Measurements from ENCODE around the gene ABCD4.

Gene ABCD4

DNA sequence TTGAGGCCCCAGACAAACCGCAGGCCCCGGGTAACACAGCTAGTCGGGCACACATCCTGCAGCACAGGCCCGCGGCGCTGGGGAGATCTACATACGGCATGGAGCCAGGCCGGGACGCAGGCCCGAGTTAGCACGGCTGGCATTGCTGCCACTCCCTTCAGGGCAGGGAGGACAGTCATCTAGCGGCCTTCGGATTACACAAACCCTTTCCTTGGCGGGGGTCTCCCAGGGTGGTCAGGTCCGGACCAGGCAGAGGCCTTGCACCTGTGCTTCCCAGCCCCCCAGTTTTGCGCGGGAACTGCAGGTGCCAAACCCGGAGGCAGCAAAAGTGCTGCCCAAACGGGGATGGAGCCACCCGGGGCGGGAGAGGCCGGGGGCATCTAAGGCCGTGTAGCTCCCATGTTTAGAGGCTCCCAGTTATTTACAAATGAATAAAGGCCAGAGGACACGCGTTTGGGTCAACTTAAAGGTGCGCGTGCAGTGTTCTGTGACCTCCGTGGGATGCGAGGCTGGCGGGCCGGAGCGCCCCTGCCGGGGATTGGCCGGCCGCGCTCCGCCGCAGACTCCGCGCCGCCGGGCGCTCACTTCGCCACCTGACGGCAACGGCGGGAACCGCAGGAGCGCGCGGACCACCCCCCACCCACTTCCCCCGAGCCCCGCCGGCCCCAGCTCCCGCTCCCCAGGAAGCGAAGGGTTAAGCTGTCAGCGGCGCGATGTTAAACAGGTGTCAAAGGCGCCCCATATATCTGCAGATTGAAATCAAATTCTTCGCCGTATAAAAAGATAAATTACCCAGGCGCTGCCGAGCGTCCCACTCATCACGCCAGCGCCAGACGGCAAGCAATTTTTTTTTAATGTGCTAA, 45.4 kb downstream of the ABCD4 start:
- H3K27ac Mint-ChIP-seq: peak overlapping the region; percentile 67 to 87
- DNase-seq: peak; percentile 66
- peaks cover 34% of the 10 kb centered on the region for H3K27me3 Mint-ChIP-seq

DNA sequence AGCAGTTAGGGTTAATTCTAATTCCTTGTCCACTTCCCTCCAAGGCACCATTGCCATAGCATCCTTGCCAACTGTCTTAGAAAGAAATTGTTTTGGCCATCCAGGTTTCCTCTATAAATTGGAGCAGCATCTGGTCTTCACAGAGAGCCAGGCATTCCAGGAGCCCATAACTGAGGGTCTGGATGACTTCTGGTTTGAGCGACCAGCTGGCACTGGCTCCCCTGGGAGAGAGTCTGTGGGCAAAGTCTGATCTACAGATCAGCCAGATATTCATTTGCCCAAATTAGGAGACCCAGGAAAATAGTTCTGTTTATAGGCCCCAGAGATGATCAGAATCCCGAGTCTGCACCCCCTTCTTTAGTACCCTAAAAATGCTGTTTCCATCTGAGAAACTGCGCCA, 47.5 kb downstream of the ABCD4 start:
- ATAC-seq: no peak
- peaks cover 44% of the 10 kb centered on the region for H3K27me3 Mint-ChIP-seq
- peaks cover 15% of the 10 kb centered on the region for H3K4me1 Mint-ChIP-seq
- no peak overlapping the region for H3K27ac Mint-ChIP-seq
- H3K9me3 Mint-ChIP-seq: no peaks in the 10 kb centered on the region
- DNase-seq: no peak
- H3K4me3 Mint-ChIP-seq: no peak overlapping the region

More for the DNA sequence above, 45.4 kb downstream of the ABCD4 start:
- peaks cover 7% of the 10 kb centered on the region for H3K4me1 Mint-ChIP-seq
- no peaks in the 10 kb centered on the region for H3K9me3 Mint-ChIP-seq
- H3K4me3 Mint-ChIP-seq: peak overlapping the region; percentile 79 to 83
- ATAC-seq: peak; percentile 90

DNA sequence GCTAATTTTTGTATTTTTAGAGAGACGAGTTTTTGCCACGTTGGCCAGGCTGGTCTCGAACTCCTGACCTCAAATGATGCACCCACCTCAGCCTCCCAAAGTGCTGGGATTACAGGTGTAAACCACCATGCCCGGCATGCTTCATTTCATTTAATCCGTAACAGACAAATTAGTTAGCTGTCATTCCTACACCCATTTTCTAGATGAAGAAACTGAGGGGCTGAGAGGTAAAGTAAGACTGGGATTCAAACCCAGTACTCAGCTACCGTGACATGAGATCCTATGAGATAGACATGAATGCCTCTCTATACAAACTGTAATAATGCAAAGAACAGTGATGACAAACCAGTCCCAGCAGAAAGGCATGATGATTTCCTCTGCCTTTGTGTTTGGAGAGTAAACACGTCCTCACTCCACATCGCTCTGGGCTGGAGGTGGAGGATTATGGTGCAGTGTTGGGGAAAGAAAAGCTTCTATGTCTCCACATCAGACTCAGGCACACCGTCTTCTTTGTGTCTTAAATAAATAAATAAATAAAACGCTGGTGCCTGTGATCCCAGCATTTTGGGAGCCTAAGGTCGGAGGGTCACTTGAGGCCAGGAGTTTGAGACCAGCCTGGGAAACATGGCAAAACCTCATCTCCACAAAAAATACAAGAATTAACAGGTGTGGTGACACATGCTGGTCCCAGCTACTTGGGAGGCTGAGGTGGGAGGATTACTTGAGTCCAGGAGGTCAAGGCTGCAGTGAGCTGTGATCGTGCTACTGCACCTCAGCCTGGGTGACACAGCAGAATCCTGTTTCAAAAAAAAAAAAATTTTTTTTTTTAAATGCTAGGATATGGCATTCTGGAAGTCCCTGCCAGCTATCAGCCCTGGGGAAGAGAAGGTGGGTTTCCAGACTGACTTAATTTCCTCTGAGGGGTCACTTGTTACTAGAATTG, 53.0 kb downstream of the ABCD4 start:
- ATAC-seq (no peak), DNase-seq (no peak)
- Mint-ChIP-seq H3K27ac (no peak overlapping the region), H3K4me3 (no peak overlapping the region), H3K27me3 (peaks cover 77% of the 10 kb centered on the region), H3K9me3 (no peaks in the 10 kb centered on the region), H3K4me1 (peaks cover 8% of the 10 kb centered on the region)

DNA sequence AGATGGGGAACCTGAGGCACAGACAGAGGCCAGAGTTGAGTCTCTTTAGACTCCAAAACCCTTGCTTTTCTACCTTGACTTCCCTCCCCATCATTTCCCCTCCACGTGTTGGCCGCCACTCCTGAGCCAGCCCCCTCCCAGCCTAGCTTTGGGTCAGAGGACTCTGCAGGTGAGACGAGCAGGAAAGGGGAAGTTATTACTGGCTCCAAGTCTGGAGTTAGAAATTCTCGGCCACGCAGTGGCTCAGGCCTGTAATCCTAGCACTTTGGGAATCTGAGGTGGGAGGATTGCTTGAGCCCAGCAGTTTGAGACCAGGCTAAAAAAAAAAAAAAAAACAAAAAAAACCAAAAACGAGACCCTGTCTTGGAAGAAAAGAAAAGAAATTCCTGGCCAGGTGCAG, 54.7 kb downstream of the ABCD4 start:
- no peaks in the 10 kb centered on the region for H3K9me3 Mint-ChIP-seq
- no peak overlapping the region for H3K4me3 Mint-ChIP-seq
- DNase-seq (no peak), ATAC-seq (no peak)
- peaks cover 81% of the 10 kb centered on the region for H3K27me3 Mint-ChIP-seq
- no peak overlapping the region for H3K27ac Mint-ChIP-seq
- peaks cover 11% of the 10 kb centered on the region for H3K4me1 Mint-ChIP-seq

DNA sequence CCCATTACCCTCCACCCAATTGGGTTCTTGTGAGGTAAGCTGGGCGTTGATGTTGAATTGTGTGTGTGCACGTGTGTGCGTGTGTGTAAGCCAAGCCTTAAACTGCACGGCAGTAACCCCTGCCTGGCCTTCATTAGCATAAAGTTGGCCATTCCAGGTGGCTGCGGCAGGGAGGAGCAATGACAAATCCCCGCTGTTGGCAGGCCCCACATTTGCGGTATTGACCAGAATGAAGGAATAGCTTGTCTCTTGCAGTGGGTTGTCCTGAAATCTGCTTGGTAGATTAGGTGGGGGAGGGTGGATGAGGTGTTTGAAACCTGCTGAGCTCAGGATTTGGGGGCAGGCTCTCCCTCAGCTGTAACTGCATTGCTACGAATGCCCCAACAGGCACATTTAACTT, 56.2 kb downstream of the ABCD4 start:
- Mint-ChIP-seq H3K4me1 (peaks cover 22% of the 10 kb centered on the region), H3K4me3 (no peak overlapping the region), H3K9me3 (no peaks in the 10 kb centered on the region), H3K27ac (no peak overlapping the region), H3K27me3 (peaks cover 81% of the 10 kb centered on the region)
- DNase-seq (no peak), ATAC-seq (no peak)

DNA sequence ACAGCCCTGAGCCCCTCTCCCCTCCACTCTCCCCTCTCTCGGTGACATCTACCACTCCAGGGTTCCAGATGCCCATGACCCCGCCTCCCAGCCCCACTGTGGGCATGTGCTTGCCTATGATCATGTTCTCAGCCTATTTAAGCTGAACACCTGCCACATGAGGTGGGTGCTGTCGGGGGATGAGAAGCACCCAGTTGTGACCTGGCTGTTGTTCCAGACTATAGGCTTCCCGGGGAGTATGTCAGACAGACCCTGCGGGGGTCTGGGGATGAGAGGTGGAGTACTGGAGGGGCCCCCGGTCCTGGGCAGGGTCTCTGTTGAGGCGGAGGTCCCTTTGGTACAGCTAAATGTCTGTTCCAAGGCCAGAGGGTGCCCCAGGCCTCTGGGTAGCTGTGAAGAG, 57.4 kb downstream of the ABCD4 start:
- no peak for DNase-seq
- Mint-ChIP-seq H3K4me1 (peaks cover 30% of the 10 kb centered on the region), H3K4me3 (no peak overlapping the region), H3K9me3 (no peaks in the 10 kb centered on the region), H3K27ac (no peak overlapping the region), H3K27me3 (peaks cover 91% of the 10 kb centered on the region)
- ATAC-seq: peak; percentile 18

DNA sequence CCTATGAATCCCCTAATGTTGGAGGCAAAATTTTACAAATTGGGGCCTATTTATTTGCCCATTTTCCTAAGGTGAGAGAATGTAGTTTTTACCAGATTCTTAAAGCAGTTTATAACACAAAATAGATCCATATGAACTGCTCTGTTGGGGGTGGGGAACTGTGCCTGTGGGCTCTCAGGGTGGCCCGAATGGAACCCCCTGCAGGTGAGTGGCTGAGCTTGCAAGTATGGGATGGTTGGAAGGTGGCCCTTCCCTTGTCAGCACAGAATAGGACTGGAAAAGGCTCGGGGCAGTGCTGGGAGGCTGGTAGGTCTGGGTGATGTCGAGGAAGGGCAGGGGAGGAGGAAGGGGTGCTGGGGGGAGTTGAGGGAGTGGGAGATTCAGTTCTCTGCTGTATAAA, 58.6 kb downstream of the ABCD4 start:
- Mint-ChIP-seq H3K27me3 (peaks cover 97% of the 10 kb centered on the region), H3K9me3 (no peaks in the 10 kb centered on the region), H3K27ac (no peak overlapping the region), H3K4me3 (no peak overlapping the region), H3K4me1 (peaks cover 33% of the 10 kb centered on the region)
- ATAC-seq: peak; percentile 44
- no peak for DNase-seq

DNA sequence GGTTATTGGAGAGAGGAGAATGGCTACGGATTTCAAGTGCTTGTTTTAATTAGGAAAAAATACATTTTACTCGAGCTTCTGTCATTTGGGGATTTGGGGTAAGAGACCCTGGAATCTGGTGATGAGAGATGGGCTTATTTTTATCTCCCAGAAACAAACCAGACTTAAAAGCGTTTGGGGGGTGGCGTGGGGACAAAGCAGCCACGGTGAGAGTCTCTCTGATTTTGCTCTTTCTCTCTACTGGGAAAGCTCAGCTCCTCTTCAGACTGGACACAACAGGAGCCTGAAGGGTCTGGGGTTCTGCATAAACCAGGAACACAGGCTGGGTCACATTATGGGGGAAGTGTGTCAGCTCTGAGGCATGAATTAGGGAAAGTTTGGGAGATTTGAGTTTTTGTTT, 59.7 kb downstream of the ABCD4 start:
- DNase-seq (no peak), ATAC-seq (no peak)
- no peak overlapping the region for H3K27ac Mint-ChIP-seq
- H3K4me3 Mint-ChIP-seq: no peak overlapping the region
- peaks cover 97% of the 10 kb centered on the region for H3K27me3 Mint-ChIP-seq
- peaks cover 33% of the 10 kb centered on the region for H3K4me1 Mint-ChIP-seq
- H3K9me3 Mint-ChIP-seq: no peaks in the 10 kb centered on the region

DNA sequence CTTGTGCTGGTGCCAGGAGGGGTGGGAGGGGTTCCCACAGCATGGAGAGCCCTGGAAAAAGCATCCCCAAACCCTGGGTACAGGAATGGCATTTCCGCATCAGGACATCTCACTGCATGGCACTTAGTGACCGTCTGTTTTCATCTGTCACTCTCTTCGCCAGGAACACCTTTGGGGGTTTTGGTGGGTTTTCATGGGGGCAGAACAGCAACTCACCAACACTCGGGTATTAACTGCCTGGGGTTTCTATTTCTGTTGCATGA, 60.0 kb downstream of the ABCD4 start:
- DNase-seq (no peak), ATAC-seq (no peak)
- Mint-ChIP-seq H3K4me3 (no peak overlapping the region), H3K4me1 (peaks cover 33% of the 10 kb centered on the region), H3K9me3 (no peaks in the 10 kb centered on the region), H3K27ac (no peak overlapping the region), H3K27me3 (peaks cover 98% of the 10 kb centered on the region)

DNA sequence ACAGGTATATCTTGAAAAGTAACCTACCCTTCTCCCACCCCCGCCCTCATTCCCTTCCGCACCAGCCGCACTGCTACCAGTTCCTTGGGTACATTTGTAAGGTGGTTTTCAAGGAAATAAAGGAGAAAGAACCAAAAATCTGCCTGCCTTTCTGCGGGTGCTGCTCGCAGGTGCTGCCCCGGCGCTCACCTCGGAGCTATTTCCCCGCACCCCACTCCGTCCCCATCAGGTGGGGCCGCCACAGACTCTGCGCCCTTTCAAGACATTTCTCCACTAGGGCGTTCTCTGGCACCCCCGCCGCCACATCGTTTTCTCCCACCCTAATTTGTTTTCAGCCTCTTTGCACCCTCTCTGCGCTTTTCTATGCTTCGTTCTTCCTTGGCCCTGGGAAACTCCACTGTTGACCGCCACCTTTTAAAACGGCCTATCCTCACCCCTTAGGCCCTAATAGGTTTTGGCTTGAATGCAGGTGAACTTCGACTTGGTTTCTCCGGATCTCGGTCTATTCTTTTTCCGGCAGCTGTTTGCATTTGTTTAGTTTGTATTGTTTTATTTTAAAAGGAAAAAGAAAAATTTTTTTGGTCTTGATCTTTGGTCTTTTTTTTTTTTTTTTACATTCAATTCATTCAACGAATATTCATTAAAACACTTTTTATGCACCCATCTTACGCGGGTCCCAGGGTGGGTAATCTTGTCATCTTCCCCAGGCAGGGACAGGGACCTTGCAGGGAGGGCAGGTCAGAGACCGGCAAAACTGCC, 60.5 kb downstream of the ABCD4 start:
- H3K9me3 Mint-ChIP-seq: no peaks in the 10 kb centered on the region
- H3K27ac Mint-ChIP-seq: peak overlapping the region; percentile 49
- H3K4me3 Mint-ChIP-seq: peak overlapping the region; percentile 69 to 79
- H3K27me3 Mint-ChIP-seq: peaks cover 98% of the 10 kb centered on the region
- H3K4me1 Mint-ChIP-seq: peaks cover 33% of the 10 kb centered on the region
- ATAC-seq: no peak
- no peak for DNase-seq

DNA sequence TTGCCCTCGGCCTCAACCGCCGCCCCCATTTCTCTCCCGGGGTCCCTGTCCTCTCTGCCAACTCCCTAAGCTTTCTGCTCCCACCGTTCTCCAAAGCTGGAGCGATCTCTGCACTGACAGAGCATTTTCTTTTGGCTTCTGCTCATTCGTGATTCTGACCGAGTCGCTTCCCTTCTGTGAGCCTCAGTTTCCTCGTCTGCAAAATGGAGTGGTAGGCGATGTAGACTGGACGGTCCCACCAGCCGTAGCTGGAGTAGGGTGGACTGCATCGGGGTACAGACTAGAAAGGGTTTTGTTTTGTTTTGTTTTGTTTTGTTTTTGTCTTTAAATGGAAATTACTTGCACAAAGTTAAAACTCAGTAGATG, 61.1 kb downstream of the ABCD4 start:
- Mint-ChIP-seq H3K9me3 (no peaks in the 10 kb centered on the region), H3K4me1 (peaks cover 33% of the 10 kb centered on the region), H3K27me3 (peaks cover 98% of the 10 kb centered on the region), H3K27ac (no peak overlapping the region), H3K4me3 (peak overlapping the region; percentile 69 to 79)
- ATAC-seq: no peak
- no peak for DNase-seq

DNA sequence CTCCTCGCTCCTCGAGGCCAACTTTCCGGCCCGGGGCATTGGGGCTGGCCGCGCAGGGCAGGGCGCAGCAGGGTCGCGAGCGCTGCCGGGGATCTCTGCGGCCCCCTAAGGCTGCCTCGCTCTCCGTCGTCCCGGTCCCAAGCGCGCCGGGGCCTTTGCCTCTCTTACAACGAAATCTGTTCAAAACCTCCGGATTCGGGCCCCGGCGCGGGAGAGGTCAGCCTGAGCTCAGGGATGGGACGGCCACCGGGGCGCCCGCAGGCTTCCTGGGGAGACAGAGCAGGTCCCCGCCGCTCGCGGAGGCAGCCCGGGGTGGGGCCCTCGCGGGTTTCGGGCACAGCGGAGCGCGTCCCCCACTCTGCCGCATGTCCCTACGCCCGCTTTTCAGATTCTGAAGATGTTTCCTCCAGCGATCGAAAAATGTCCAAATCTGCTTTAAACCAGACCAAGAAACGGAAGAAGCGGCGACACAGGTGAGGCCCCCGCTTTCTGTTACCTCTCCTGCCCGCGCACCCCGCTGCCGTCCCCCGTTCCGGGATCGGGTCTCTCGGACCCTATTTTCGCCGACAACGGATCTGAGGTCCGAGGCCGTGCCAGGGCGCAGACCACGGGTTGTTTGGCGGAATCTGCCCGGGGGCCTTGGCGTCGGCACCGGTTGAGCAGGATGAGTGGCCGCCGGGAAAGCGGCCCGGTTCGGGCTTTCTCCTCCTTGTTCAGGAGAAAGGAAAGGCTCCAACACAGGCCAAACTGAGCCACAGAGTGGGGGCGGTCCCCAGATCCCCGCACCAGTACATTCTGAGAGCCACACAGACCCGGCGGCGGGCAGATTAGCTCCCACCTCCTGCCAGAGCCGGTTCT, 61.7 kb downstream of the ABCD4 start:
- H3K27me3 Mint-ChIP-seq: peaks cover 98% of the 10 kb centered on the region
- H3K9me3 Mint-ChIP-seq: no peaks in the 10 kb centered on the region
- peak overlapping the region; percentile 69 to 79 for H3K4me3 Mint-ChIP-seq
- DNase-seq (no peak), ATAC-seq (peak; percentile 24)
- H3K4me1 Mint-ChIP-seq: peaks cover 33% of the 10 kb centered on the region
- no peak overlapping the region for H3K27ac Mint-ChIP-seq

DNA sequence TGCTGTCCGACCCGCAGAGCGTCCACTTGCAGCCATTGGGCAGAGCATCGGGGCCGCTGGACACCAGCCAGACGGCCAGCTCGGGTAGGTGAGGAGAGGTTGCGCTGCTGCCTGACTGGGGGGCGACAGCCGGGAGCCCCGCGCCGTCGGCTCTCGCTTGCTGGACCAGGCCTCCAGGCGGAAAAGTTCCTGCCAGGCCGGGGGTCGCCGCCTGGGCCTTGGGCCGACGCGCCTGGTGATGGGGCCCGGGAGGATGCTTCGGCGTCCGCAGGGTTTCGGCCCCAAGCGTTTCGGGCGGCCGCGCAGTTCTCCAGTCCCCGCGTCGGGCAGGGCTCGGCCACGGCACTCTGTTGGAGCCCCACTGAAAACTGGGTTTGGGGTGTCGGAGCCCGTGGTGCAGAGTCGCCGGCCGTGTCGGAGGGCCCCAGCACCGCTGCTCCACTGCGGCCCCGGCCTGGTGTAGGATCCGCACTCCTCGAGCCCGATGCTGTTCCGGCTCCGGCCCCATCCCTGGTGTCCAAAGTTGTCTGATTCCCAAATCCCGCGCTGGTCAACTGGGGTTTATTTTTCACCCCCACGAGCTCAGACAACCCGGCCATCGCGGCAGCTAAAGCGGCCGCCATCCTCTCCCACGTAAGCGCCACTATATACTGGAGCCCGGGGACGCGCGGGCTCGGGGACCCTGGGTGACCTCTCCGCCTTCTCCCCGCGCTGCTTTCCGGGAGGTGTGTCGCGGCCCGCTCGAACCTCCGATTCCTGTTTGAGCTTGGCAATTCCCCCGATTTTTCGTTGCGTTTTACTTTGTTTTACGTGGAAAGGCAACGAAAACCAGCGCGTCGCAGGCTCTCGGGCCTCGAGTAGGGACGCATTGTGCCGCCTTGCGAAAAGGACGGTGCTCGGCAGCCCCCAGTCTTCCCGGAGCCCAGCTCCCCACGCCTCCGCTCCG, 62.6 kb downstream of the ABCD4 start:
- H3K4me3 Mint-ChIP-seq: peak overlapping the region; percentile 69 to 79
- H3K9me3 Mint-ChIP-seq: no peaks in the 10 kb centered on the region
- ATAC-seq (peak; percentile 31), DNase-seq (no peak)
- peaks cover 93% of the 10 kb centered on the region for H3K27me3 Mint-ChIP-seq
- peaks cover 33% of the 10 kb centered on the region for H3K4me1 Mint-ChIP-seq
- no peak overlapping the region for H3K27ac Mint-ChIP-seq
